ENCODE measurements around the gene RPH3AL. TPM values are rescaled to one million over a fixed set of nuclear protein-coding genes. Genes with fewer than 3 reads are reported as not detected.
"Not testable (repeated sequence)": the region's sequence is repeated elsewhere in the genome, so short reads cannot be mapped to it uniquely, and the experiment has no call there.

The RPH3AL gene
- total RNA-seq, 1 donor from 2014 or later: 0.78 TPM

DNA sequence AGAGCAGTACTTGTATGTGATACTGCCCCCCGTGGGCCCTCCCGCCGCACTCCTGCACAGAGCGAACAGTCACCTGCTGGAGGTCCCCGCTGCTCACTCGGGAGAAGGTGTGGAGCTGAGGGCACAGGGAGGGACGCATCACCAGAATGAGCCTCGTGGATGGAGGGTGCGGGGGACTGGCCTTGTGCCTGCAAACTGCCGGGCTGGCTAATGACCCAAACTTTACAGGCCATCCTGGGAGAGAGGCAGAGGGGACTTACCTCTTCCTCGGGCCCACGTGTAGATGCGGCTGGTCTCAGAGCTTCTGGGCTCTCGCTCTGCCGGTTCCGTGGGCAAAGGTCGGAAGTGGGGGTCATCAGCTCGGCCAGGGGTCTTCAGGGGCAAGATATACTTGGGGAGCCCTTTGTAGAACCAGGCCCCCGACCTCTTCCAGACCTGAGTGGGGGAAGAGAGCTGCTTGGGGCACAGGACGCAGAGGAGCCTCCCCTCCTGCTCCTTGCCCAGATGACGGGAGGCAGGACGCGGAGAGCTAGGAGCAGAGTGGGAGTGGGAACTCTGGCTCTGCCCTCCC lies 105.7 kb downstream of the RPH3AL start:
- TF ChIP-seq, protein P1, sequence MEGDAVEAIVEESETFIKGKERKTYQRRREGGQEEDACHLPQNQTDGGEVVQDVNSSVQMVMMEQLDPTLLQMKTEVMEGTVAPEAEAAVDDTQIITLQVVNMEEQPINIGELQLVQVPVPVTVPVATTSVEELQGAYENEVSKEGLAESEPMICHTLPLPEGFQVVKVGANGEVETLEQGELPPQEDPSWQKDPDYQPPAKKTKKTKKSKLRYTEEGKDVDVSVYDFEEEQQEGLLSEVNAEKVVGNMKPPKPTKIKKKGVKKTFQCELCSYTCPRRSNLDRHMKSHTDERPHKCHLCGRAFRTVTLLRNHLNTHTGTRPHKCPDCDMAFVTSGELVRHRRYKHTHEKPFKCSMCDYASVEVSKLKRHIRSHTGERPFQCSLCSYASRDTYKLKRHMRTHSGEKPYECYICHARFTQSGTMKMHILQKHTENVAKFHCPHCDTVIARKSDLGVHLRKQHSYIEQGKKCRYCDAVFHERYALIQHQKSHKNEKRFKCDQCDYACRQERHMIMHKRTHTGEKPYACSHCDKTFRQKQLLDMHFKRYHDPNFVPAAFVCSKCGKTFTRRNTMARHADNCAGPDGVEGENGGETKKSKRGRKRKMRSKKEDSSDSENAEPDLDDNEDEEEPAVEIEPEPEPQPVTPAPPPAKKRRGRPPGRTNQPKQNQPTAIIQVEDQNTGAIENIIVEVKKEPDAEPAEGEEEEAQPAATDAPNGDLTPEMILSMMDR (IDR thresholded peaks at IDR 0.05): no peak
- H3K4me3 Mint-ChIP-seq (ENCODE audit: unreplicated experiment): no peak overlapping the region
- no peaks in the 10 kb centered on the region for H3K4me1 Mint-ChIP-seq (ENCODE audit: unreplicated experiment)
- DNase-seq (ENCODE audit: extremely low spot score, unreplicated experiment): no peak
- H3K36me3 Mint-ChIP-seq (ENCODE audit: unreplicated experiment): no peaks in the 10 kb centered on the region
- H3K27ac Mint-ChIP-seq (ENCODE audit: unreplicated experiment): no peak overlapping the region
- no peaks in the 10 kb centered on the region for H3K9me3 Mint-ChIP-seq (ENCODE audit: unreplicated experiment)
- H3K27me3 Mint-ChIP-seq (ENCODE audit: unreplicated experiment): peaks cover 11% of the 10 kb centered on the region

DNA sequence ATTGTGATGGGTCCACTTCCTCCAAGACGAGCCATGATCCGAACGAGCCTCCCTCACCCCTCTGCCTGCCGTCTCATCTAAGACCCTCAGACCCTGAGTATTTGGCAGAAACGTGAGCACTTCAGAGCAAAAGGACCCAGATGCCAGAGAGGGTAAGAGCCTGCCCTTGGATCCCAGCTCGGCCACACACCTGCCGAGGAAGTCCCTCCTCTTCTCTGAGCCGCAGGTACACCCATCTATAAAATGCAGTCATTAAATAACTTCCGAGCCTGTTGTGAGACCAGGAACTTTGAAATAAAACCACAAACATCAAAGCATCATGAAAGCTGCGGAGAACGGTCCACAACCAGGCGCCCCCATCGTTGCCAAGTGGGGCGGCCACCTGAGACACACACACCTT lies 106.4 kb downstream of the RPH3AL start:
- Mint-ChIP-seq H3K4me1 (ENCODE audit: unreplicated experiment) (no peaks in the 10 kb centered on the region), H3K4me3 (ENCODE audit: unreplicated experiment) (no peak overlapping the region), H3K27me3 (ENCODE audit: unreplicated experiment) (peaks cover 11% of the 10 kb centered on the region), H3K36me3 (ENCODE audit: unreplicated experiment) (no peaks in the 10 kb centered on the region), H3K27ac (ENCODE audit: unreplicated experiment) (no peak overlapping the region), H3K9me3 (ENCODE audit: unreplicated experiment) (no peaks in the 10 kb centered on the region)
- DNase-seq (ENCODE audit: extremely low spot score, unreplicated experiment): no peak
- TF ChIP-seq, protein P1 (IDR thresholded peaks at IDR 0.05): no peak

DNA sequence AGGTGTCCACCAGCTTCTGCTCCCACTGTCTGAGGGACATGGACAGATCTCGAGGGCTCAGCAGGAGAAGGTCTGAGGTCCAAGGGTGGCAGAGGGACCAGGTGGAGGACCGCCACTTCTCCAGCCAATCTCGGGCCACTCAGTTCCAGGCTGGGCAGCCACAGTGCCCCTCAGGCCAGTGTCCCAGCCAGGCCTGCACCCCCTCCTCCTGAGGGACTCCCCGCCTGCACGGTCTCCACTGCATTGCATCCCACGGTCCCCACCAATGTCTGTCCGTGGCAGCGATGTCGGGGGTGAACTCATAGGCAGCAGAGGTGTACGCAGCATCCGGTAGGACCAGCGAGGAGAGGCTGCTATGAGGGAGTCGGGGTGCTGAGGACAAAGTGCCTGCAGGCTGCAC lies 107.0 kb downstream of the RPH3AL start:
- H3K27ac Mint-ChIP-seq (ENCODE audit: unreplicated experiment): no peak overlapping the region
- no peaks in the 10 kb centered on the region for H3K9me3 Mint-ChIP-seq (ENCODE audit: unreplicated experiment)
- TF ChIP-seq, protein P1 (IDR thresholded peaks at IDR 0.05): no peak
- H3K36me3 Mint-ChIP-seq (ENCODE audit: unreplicated experiment): no peaks in the 10 kb centered on the region
- H3K4me3 Mint-ChIP-seq (ENCODE audit: unreplicated experiment): no peak overlapping the region
- peaks cover 11% of the 10 kb centered on the region for H3K27me3 Mint-ChIP-seq (ENCODE audit: unreplicated experiment)
- no peaks in the 10 kb centered on the region for H3K4me1 Mint-ChIP-seq (ENCODE audit: unreplicated experiment)
- no peak for DNase-seq (ENCODE audit: extremely low spot score, unreplicated experiment)

DNA sequence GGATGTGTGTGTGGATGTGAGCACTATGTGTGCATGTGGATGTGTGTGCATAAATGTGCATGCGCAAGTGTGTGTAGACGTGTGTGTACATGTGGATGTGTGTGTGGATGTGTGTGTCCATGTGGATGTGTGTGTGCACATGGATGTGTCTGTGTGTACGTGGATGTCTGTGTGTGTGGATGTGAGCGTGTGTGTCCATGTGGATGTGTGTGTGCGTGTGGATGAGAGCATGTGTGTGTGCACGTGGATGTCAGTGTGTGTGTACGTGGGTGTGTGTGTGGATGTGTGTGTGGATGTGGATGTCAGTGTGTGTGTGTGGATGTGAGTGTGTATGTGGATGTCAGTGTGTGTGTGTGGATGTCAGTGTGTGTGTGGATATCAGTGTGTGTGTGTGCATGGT lies 107.6 kb downstream of the RPH3AL start:
- no peak overlapping the region for H3K27ac Mint-ChIP-seq (ENCODE audit: unreplicated experiment)
- H3K4me1 Mint-ChIP-seq (ENCODE audit: unreplicated experiment): no peaks in the 10 kb centered on the region
- no peak overlapping the region for H3K4me3 Mint-ChIP-seq (ENCODE audit: unreplicated experiment)
- DNase-seq (ENCODE audit: extremely low spot score, unreplicated experiment): no peak
- TF ChIP-seq, protein P1 (IDR thresholded peaks at IDR 0.05): no peak
- no peaks in the 10 kb centered on the region for H3K9me3 Mint-ChIP-seq (ENCODE audit: unreplicated experiment)
- H3K27me3 Mint-ChIP-seq (ENCODE audit: unreplicated experiment): peaks cover 11% of the 10 kb centered on the region
- no peaks in the 10 kb centered on the region for H3K36me3 Mint-ChIP-seq (ENCODE audit: unreplicated experiment)

DNA sequence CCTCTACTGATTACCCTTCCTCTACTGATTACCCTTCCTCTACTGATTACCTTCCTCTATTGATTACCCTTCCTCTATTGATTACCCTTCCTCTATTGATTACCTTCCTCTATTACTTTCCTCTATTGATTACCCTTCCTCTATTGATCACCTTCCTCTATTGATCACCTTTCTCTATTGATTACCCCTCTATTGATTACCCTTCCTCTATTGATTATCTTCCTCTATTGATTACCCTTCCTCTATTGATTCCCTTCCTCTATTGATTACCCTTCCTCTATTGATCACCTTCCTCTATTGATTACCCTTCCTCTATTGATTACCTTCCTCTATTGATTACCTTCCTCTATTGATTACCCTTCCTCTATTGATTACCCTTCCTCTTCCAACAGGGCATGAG lies 108.7 kb downstream of the RPH3AL start:
- not testable (repeated sequence) for DNase-seq (ENCODE audit: extremely low spot score, unreplicated experiment); H3K27ac Mint-ChIP-seq (ENCODE audit: unreplicated experiment)
- H3K27me3 Mint-ChIP-seq (ENCODE audit: unreplicated experiment): peaks cover 11% of the 10 kb centered on the region

DNA sequence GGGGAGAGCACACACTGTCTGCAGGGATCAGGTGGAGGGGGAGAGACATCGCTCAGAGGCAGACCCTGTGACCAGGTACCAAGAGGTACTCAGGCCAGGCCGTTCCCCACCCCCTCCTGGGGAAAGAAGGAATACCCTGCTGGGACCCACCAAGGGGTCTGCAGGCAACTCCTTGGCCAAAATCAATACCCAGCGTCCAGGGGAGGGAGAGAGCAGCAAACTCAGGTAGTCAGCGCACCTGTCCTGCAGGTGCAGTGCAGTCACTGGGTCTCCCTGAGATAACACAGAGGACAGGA lies 113.7 kb downstream of the RPH3AL start:
- Mint-ChIP-seq H3K27ac (ENCODE audit: unreplicated experiment) (no peak overlapping the region), H3K4me3 (ENCODE audit: unreplicated experiment) (no peak overlapping the region), H3K36me3 (ENCODE audit: unreplicated experiment) (no peaks in the 10 kb centered on the region), H3K27me3 (ENCODE audit: unreplicated experiment) (no peaks in the 10 kb centered on the region), H3K4me1 (ENCODE audit: unreplicated experiment) (no peaks in the 10 kb centered on the region), H3K9me3 (ENCODE audit: unreplicated experiment) (no peaks in the 10 kb centered on the region)
- TF ChIP-seq, protein P1 (IDR thresholded peaks at IDR 0.05): no peak
- DNase-seq (ENCODE audit: extremely low spot score, unreplicated experiment): no peak

More for the DNA sequence above, 108.7 kb downstream of the RPH3AL start:
- H3K4me1 Mint-ChIP-seq (ENCODE audit: unreplicated experiment); H3K9me3 Mint-ChIP-seq (ENCODE audit: unreplicated experiment); H3K4me3 Mint-ChIP-seq (ENCODE audit: unreplicated experiment); H3K36me3 Mint-ChIP-seq (ENCODE audit: unreplicated experiment): not testable (repeated sequence)

Data from osteocyte (in vitro differentiated cells).